GM12878 (cell line): ENCODE results near the gene HOXB2. TPM values are rescaled to one million over a fixed set of nuclear protein-coding genes. Genes with fewer than 3 reads are reported as not detected.

Experiments
- ATAC-seq: fragments of 200-7000 bp; cut with Tn5 transposase; 3 replicates; pipeline ENCODE4 v1.9.1; 2020; ENCODE audit warnings: mild to moderate bottlenecking, moderate library complexity
- BruUV-seq: library from RNA; stranded (reverse); fragments of 400-500 nt; replicated peaks from 2 replicates; lab custom pipeline; 2021; lab: Mats Ljungman, UMichigan
- CTCF ChIA-PET: fragments of 300-600 bp; sonication (Branson Sonifier 250); formaldehyde crosslinking; extraction: SDS; loops from one replicate; lab custom pipeline; 2021; ENCODE audit warnings: inconsistent platforms; lab: Yijun Ruan, JAX
- POLR2A ChIA-PET: fragments of 350-600 bp; formaldehyde crosslinking; extraction: SDS; loops from one replicate; lab custom pipeline; 2021; ENCODE audit warnings: inconsistent platforms; lab: Charles Lee
- RAD21 ChIA-PET: fragments of 300-600 bp; sonication (Branson Sonifier 250); formaldehyde crosslinking; loops from one replicate; lab custom pipeline; 2023; ENCODE audit warnings: antibody characterized with exemption; ENCODE audit not compliant: unreplicated experiment; lab: Charles Lee
- SMC1A ChIA-PET: fragments of 300-600 bp; sonication (Branson Sonifier 250); formaldehyde crosslinking; loops from one replicate; lab custom pipeline; 2023; ENCODE audit not compliant: unreplicated experiment, uncharacterized antibody; lab: Charles Lee
- DNase-seq: peaks from one replicate; pipeline ENCODE4 v3.0.0-alpha.2; 2011; ENCODE audit warnings: low read depth, low spot score
- FAIRE-seq: peaks from 3 replicates; lab custom pipeline; 2011; peaks lifted over from hg19 to GRCh38; lab: Jason Lieb, UNC
- H2AFZ ChIP-seq: 2 replicates; pipeline ENCODE4 v1.6.0; 2011; ENCODE audit warnings: low read depth, low read length, control low read depth; ENCODE audit not compliant: control insufficient read depth
- H3K27ac ChIP-seq: 2 replicates; pipeline ENCODE4 v1.5.1; 2011; ENCODE audit warnings: control low read depth; ENCODE audit not compliant: control insufficient read depth, insufficient read depth
- H3K27me3 ChIP-seq, 2 experiments: replicated peaks in 1 of 2; 2 replicates each; pipeline versions ENCODE4 v1.6.0 to v1.6.1; 2011; ENCODE audit warnings: low read length in 1 of 2; ENCODE audit not compliant: control insufficient read depth in 2 of 2, insufficient read depth in 2 of 2
- H3K36me3 ChIP-seq, 2 experiments: 2 replicates each; pipeline ENCODE4 v1.5.1; 2011; ENCODE audit warnings: low read length in 1 of 2; ENCODE audit not compliant: control insufficient read depth in 2 of 2, insufficient read depth in 2 of 2
- H3K4me1 ChIP-seq: 2 replicates; pipeline ENCODE4 v1.6.1; 2011; ENCODE audit warnings: mild to moderate bottlenecking, low read length, moderate library complexity, mixed read lengths; ENCODE audit not compliant: control insufficient read depth, insufficient read depth
- H3K4me2 ChIP-seq: 2 replicates; pipeline ENCODE4 v1.6.0; 2011; ENCODE audit warnings: control low read depth; ENCODE audit not compliant: control insufficient read depth, insufficient read depth
- H3K4me3 ChIP-seq: fragments of 200-600 bp; sonication (generic); 2 replicates; pipeline ENCODE4 v1.5.1; 2016
- H3K79me2 ChIP-seq: 2 replicates; pipeline ENCODE4 v1.6.0; 2011; ENCODE audit warnings: low read length; ENCODE audit not compliant: control insufficient read depth, insufficient read depth
- H3K9ac ChIP-seq: 2 replicates; pipeline ENCODE4 v1.8.0; 2011; ENCODE audit warnings: low read length, control low read depth, mixed read lengths; ENCODE audit not compliant: control insufficient read depth, insufficient read depth
- H3K9me3 ChIP-seq: replicated peaks from 3 replicates; pipeline ENCODE4 v1.5.1; 2011; ENCODE audit warnings: mild to moderate bottlenecking, low read length; ENCODE audit not compliant: control insufficient read depth, insufficient read depth
- H4K20me1 ChIP-seq: 2 replicates; pipeline ENCODE4 v1.6.0; 2011; ENCODE audit not compliant: control insufficient read depth, insufficient read depth
- CHD1 ChIP-seq: IDR thresholded peaks from 2 replicates; pipeline ENCODE4 v1.6.1; 2012; ENCODE audit warnings: low read depth, low read length, improper control_type of control experiment
- RAD51 ChIP-seq: fragments of 450-650 bp; IDR thresholded peaks from 2 replicates; pipeline ENCODE4 v1.6.1; 2016; ENCODE audit warnings: moderate library complexity, mild to moderate bottlenecking, inconsistent platforms
- RCOR1 ChIP-seq: conservative IDR thresholded peaks from 2 replicates; pipeline ENCODE4 v1.6.1; 2012; ENCODE audit warnings: low read depth, low read length, improper control_type of control experiment
- RUNX3 ChIP-seq: IDR thresholded peaks from 2 replicates; pipeline ENCODE4 v1.6.1; 2012; ENCODE audit warnings: low read length, inconsistent platforms
- ZNF207 ChIP-seq: fragments of 450-650 bp; IDR thresholded peaks from 2 replicates; pipeline ENCODE4 v1.6.1; 2014; ENCODE audit warnings: antibody characterized with exemption, mild to moderate bottlenecking, borderline replicate concordance
- WGBS: methylation state at CpG from one replicate; pipeline ENCODE4 v1.1.6; 2016; ENCODE audit warnings: low lambda C conversion rate; ENCODE audit not compliant: insufficient replicate concordance, insufficient coverage; ENCODE audit errors: missing lambda C conversion rate; 5-methylcytosine and 5-hydroxymethylcytosine counted together
- in situ Hi-C: fragments of 300-500 bp; cut with MboI; formaldehyde crosslinking; loops from 9 replicates; pipeline ENCODE4 v1.14.3; 2018; ENCODE audit warnings: mixed read lengths
- intact Hi-C: fragments of 100-400 bp; cut with micrococcal nuclease; formaldehyde crosslinking; loops from one replicate; pipeline ENCODE4 v1.14.2; 2022; ENCODE audit not compliant: unreplicated experiment
- polyA plus RNA-seq, 11 experiments: library from polyadenylated mRNA; depleted of rRNA in 4 of 11; unstranded in 6 of 11; stranded (reverse) in 5 of 11; fragments of >200 nt; fragmentation: Nextera tagmentation in 4 of 11; fragmentation: Illumina TruSeq in 1 of 11; extraction: Ambion mirVana in 4 of 11; extraction: Trizol in 1 of 11; gene quantifications; 1 replicate in 1 of 11; 2 replicates in 10 of 11; pipeline versions ENCODE4 v1.2.1 to v1.2.3, GENCODE V29; 2011 to 2016; ENCODE audit warnings: inconsistent platforms in 2 of 11, missing spikeins in 2 of 11, low read depth in 1 of 11
- total RNA-seq, 4 experiments: library from RNA; depleted of rRNA in 3 of 4; stranded (reverse); fragments of >200 nt in 3 of 4; fragmentation: Illumina TruSeq in 1 of 4; extraction: Trizol in 1 of 4; gene quantifications; 2 replicates each; pipeline versions ENCODE4 v1.2.1 to v1.2.3, GENCODE V29; 2013 to 2021
- TF ChIP-seq, protein P1 (sequence below): fragments of 450-650 bp; formaldehyde crosslinking; IDR thresholded peaks from 2 replicates; pipeline ENCODE4 v1.4.0; 2020; ENCODE audit warnings: mild to moderate bottlenecking, moderate library complexity
- TF ChIP-seq, protein P2 (sequence below): IDR thresholded peaks from 2 replicates; pipeline ENCODE4 v1.6.1; 2011; ENCODE audit warnings: borderline replicate concordance, low read depth, mild to moderate bottlenecking, moderate library complexity, mixed read lengths, low read length; ENCODE audit not compliant: insufficient read depth; ENCODE audit errors: extremely low read length
- TF ChIP-seq, protein P3 (sequence below): IDR thresholded peaks from 2 replicates; pipeline ENCODE4 v1.6.1; 2011; ENCODE audit warnings: low read depth, mild to moderate bottlenecking, low read length, moderate library complexity, borderline replicate concordance; ENCODE audit errors: extremely low read depth

HOXB2 gene
- total and polyA plus RNA-seq, 10 of the 15 experiments (the other 5 are each of a cell fraction or from before 2014, with no cell fraction given), result 0.16 to 8.8 (median 2.3) TPM

- TF ChIP-seq, protein P1, sequence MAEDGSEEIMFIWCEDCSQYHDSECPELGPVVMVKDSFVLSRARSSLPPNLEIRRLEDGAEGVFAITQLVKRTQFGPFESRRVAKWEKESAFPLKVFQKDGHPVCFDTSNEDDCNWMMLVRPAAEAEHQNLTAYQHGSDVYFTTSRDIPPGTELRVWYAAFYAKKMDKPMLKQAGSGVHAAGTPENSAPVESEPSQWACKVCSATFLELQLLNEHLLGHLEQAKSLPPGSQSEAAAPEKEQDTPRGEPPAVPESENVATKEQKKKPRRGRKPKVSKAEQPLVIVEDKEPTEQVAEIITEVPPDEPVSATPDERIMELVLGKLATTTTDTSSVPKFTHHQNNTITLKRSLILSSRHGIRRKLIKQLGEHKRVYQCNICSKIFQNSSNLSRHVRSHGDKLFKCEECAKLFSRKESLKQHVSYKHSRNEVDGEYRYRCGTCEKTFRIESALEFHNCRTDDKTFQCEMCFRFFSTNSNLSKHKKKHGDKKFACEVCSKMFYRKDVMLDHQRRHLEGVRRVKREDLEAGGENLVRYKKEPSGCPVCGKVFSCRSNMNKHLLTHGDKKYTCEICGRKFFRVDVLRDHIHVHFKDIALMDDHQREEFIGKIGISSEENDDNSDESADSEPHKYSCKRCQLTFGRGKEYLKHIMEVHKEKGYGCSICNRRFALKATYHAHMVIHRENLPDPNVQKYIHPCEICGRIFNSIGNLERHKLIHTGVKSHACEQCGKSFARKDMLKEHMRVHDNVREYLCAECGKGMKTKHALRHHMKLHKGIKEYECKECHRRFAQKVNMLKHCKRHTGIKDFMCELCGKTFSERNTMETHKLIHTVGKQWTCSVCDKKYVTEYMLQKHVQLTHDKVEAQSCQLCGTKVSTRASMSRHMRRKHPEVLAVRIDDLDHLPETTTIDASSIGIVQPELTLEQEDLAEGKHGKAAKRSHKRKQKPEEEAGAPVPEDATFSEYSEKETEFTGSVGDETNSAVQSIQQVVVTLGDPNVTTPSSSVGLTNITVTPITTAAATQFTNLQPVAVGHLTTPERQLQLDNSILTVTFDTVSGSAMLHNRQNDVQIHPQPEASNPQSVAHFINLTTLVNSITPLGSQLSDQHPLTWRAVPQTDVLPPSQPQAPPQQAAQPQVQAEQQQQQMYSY (CRISPR knock-in tag), result no peak
- TF ChIP-seq RCOR1, result no peak
Observed at GRCh38 chr17:48548523-48549280, 3.8 kb upstream of the HOXB2 start (continued).

- intact Hi-C loops, result no loop called here
- POLR2A ChIA-PET, result interaction anchor here (0.6 to 1.7 kb wide), 3 partner anchors 9 to 363 kb away, joined by 3 to 8 read pairs (median 5); no protein-coding TSS in a partner anchor
- H3K36me3 ChIP-seq, result peaks cover 0 to 6% of the 10 kb centered on the region in 2 experiments; a peak in 2 of 4 replicates
- in situ Hi-C loops, result no loop called here
- H4K20me1 ChIP-seq, result no peaks in the 10 kb centered on the region
- 58% methylated on average over 24 of the region's 24 CpGs for WGBS
- CTCF ChIA-PET, result interaction anchor here (0.7 to 1.1 kb wide), 3 partner anchors 45 to 288 kb away, joined by 3 to 4 read pairs (median 3); no protein-coding TSS in a partner anchor
- no peak overlapping the region for H3K9ac ChIP-seq
- no peaks in the 10 kb centered on the region for H3K9me3 ChIP-seq
- DNase-seq (no peak), ATAC-seq (no peak), FAIRE-seq (no peak)
- no peak overlapping the region for H3K27ac ChIP-seq
- no peak overlapping the region for H2AFZ ChIP-seq
- peaks cover 7% of the 10 kb centered on the region for H3K4me1 ChIP-seq
- H3K27me3 ChIP-seq, result no peaks in the 10 kb centered on the region
- H3K79me2 ChIP-seq, result peaks cover 2% of the 10 kb centered on the region
- TF ChIP-seq, protein P2, sequence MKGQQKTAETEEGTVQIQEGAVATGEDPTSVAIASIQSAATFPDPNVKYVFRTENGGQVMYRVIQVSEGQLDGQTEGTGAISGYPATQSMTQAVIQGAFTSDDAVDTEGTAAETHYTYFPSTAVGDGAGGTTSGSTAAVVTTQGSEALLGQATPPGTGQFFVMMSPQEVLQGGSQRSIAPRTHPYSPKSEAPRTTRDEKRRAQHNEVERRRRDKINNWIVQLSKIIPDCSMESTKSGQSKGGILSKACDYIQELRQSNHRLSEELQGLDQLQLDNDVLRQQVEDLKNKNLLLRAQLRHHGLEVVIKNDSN, result peak; percentile 8
- no peak for TF ChIP-seq ZNF207
- no peak for TF ChIP-seq RUNX3
- TF ChIP-seq RAD51, result peak; percentile 80; the same call in 1 of the 2 replicates
- no peak for TF ChIP-seq CHD1
- TF ChIP-seq, protein P3, sequence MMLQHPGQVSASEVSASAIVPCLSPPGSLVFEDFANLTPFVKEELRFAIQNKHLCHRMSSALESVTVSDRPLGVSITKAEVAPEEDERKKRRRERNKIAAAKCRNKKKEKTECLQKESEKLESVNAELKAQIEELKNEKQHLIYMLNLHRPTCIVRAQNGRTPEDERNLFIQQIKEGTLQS, result peak; percentile 11; the same call in 1 of the 2 replicates
- H3K4me2 ChIP-seq, result no peak overlapping the region
- RAD21 ChIA-PET, result interaction anchor here (1.3 to 1.4 kb wide), 2 partner anchors 27 to 55 kb away, joined by 3 to 4 read pairs; no protein-coding TSS in a partner anchor
- BruUV-seq, result no TSS peak
- SMC1A ChIA-PET, result interaction anchor here (1.0 to 1.8 kb wide), 3 partner anchors 30 to 196 kb away, joined by 3 to 5 read pairs (median 3); no protein-coding TSS in a partner anchor
- H3K4me3 ChIP-seq, result no peak overlapping the region
Observed at GRCh38 chr17:48547808-48548522, 3.1 kb upstream of the HOXB2 start.
